HG02759 (cell line): ENCODE results near the gene BCL11B.
"Not testable (repeated sequence)": the region's sequence is repeated elsewhere in the genome, so short reads cannot be mapped to it uniquely, and the experiment has no call there.

ENCODE experiments used
- ATAC-seq: cut with Tn5 transposase; IDR thresholded peaks from one replicate; pipeline ENCODE4 v1.9.1; 2021; ENCODE audit warnings: mild to moderate bottlenecking, moderate library complexity; ENCODE audit not compliant: unreplicated experiment

The BCL11B gene

DNA sequence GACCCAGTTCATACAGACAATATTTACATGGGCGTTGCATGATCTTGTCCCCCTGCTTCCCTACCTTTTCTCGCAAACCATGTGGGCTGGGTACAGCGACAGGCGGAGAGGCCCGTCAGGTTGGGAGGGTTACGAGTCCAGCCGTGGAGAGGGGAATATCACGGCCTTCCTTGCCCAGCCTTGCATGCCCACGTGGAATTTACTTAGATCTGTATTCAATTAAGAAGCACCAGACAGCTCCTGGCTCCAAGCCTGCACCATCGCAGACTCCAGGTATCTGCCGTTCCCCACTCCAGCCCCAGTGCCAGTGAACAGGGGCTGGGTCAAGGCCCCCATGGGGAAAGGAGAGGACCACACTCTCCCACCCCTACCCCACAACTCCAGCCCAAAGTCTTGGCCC, 29.8 kb downstream of the BCL11B start:
- ATAC-seq = no peak

DNA sequence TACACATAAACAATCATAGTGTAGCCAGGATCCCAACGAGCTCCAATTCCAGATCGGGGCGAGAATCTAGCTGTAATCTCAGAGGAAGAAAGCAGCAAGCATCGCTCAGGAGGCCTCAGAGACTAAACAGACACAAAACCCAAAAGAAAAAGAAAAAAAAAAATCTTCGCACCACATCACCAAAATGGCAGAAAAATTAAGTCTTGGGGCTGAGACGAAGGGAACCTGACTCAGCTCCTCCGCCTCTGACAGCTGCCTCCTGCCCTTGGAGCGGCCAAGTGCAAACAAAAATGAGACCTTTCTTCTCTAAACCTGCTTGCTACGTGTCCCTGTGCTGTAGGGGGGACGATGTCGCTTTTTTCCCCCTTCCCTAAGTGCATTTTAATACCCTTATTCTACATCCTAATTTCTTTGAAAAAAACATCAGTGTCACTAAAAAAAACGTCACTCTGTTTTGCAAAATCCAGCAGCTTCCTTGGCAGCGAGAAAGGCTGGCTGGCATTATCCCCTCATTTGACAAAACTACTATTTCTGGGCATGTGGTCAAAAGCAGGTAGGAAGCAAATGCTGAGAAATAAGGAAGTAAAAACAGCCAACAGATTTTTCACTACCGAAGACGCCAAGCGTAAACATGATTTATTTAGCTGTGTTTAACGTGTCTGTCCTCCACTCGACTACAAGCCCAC, 30.5 kb downstream of the BCL11B start:
- no peak for ATAC-seq

DNA sequence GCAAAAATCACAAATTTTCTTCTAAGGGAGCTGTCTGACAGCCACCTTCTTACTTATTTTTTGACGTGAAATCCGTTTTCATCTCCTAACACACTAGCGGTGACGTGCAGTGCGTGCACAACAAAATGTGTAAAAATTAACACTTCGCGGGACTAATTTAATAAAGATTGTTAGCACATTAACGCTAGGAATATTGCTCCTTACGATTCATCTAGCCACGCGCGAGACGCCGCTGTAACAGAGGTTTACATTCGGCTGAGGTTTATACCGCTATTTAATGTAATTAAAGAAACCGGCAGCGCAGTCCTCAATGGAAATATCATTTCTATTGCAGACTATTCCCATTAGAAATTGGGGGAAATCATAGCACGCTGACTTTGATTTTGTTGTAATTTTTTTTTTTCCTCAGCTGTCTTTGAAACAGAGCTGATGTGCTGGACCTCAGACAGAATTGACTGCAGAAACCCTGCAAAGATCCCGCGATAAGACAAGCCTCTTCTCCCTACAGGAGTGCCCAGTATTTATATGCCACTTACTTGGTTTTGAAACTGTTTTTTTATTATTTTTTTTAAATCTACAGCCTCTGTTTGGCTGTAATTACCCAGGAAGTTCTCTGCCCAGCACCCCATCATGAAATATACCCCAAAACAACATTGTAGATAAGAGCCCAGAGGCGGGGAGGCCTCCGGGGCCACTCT, 31.2 kb downstream of the BCL11B start:
- no peak for ATAC-seq

DNA sequence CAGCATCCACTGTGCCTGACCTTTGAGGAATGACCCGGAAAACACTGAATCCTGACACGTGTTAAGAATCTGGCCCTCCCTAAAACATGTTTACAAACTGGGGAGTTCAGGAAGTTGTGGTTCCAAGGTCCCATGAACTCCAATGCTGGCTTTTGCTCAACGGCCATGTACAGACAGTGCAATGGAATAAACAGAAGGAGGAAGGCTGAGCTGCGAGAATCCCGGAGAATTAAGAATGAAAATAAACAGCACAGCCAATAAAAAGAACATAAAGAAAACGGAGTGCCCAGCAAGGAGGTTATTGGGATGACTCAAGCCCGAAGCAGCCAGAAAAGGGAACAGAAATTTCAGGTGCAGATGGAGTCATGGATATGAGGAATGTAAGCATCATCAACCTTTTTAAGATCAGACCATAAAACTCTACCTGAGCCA, 32.3 kb downstream of the BCL11B start:
- no peak for ATAC-seq

DNA sequence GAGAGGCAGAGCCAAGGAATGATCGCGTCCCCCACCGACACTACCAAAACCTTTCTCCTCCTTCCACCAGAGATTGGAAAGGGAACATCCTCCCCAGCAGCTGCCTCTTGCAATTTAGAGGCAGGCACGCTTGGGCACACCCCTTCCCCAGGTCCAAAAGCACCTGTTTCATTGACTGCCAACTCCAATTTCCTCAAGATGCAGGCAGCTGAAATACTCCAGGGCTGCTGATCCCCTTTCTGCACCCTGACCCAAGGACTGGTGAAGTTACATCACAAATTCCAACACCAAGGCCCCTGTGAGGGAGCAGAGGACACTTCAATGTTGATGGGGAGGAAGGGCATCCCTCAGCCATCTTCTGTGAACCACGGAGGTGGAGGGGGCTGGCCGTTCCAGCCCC, 33.8 kb downstream of the BCL11B start:
- no peak for ATAC-seq

DNA sequence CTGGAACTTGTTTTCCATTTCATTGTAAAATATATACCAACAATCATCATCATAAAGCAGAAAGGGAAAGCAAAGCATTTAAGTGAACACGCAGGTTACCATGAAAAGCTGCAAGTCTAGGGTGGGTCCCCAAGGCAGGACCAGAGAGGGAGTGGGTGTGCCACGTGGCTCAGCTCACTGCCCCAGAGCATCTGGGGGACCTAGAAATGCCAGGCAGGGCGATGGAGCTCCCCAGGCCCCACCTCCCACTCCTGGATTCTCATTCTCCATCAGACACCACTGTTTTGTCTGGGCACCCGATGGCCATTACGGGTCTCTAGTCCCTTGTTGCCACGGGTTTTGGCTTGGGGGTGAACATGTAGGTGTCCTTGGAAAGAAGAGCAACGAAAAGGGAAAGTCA, 34.7 kb downstream of the BCL11B start:
- no peak for ATAC-seq

DNA sequence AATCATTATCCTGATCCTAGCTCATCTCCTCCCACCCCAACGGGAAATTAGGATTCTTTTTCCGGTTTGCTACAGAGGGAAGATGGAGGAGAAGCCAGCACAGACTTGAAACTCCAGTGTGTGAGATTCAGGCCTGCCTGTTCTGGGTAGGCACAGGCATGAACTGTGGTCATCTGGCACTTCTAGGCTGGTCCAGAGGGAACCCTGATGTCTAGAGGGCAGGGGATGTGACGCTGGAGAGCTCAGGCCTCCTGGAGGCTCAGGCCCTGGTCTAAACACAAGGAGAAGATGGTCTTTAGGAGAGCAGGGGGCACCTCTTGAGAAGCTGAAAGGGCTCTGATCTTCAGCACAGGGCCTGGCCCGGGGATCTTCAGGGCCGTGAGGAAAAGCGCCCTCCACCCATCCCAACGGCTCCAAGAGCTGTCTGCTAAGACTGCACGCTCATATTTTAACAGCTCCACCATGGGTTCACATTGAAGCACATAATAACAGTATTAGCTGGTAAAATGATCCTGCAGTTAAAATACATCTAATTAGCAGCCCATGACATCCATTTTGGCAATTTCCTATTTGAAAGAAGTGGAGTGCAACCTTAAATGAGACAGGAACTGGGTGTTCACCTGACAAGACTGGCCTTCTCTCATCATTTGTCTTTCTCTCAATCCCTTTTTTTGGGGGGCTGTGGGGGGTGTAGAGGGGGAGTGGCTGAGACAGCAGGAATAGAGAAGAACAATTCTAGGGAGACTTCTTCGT, 35.4 kb downstream of the BCL11B start:
- no peak for ATAC-seq

DNA sequence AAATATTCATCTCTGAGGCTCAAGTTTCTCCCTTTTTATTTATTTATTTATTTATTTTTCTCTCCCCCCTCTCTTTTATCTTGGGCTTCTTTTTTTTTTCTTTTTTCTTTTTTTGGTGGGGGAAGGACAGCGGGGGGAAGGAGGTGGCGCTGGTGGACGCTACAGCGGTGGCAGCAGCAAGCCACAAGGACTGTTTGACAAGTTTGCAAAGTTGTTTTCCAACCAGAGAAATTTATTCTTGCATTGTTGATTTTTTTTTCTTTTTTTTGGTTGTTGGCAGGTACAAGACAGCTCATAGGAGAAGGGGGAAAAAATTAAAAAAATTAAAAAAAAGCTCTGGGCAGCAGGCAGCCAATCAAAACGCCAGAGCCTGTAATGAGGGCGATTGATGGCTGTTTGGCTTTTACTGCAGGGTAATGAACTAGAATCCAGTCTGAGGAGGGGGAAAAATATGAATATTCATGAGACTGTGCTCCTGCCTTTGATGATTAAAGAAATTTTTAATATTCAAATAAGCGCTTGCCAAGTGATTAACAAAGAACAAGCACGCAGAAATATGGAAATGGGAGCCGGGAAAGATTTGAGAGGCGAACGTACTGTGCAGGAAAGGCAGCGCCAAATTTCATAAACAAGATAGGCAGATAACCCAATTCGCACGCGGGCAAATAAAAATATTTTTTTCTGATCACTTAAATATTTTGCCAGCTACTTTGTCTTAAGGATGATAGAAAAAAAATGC, 36.2 kb downstream of the BCL11B start:
- no peak for ATAC-seq

DNA sequence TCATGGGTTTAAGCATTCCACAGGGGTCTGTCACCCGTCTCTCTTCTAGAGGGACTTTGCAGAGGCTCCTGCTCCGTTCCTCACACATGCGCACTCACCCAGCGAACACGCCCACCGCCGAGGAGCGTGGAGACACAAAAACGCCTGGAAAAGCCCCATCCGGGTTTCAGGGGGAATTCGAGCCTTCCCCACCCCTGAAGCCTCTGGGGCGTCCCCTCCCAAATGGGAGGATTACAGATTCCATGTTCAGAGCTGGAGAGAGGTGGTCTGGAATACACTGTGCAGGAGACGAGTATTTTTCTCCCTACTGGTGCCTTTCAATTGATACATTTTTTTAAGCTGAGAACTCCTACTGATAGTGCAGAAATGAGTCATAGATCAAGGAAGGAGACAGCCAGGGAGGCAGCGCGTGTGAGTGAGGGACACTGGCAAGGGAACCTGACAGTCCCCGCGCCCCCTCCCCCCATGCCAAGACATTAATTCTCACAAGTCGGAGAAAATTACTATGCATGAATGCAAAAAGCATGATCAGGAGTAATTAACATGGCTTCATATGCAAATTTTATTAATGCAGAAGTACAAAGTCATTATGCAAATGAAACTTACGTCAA, 36.9 kb downstream of the BCL11B start:
- no peak for ATAC-seq

DNA sequence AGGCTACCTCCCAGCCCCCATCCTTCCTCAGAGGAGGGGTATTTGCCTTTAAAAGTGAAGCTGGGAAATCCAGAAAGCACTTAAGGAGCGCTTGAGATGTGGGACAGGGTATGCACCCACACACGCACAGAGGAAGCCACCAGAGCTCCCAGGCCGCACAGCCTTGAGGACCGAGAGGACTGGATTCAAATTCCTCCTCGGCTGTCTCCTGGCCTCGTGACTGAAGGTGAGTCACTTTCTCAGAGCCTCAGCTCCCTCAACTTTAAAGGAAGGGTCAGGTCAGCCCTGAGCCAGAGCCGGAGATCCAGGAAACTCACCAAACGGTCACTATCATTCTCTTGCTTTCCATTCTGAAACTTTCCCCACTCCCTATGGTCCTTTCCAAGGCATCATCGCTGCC, 37.6 kb downstream of the BCL11B start:
- ATAC-seq = no peak

DNA sequence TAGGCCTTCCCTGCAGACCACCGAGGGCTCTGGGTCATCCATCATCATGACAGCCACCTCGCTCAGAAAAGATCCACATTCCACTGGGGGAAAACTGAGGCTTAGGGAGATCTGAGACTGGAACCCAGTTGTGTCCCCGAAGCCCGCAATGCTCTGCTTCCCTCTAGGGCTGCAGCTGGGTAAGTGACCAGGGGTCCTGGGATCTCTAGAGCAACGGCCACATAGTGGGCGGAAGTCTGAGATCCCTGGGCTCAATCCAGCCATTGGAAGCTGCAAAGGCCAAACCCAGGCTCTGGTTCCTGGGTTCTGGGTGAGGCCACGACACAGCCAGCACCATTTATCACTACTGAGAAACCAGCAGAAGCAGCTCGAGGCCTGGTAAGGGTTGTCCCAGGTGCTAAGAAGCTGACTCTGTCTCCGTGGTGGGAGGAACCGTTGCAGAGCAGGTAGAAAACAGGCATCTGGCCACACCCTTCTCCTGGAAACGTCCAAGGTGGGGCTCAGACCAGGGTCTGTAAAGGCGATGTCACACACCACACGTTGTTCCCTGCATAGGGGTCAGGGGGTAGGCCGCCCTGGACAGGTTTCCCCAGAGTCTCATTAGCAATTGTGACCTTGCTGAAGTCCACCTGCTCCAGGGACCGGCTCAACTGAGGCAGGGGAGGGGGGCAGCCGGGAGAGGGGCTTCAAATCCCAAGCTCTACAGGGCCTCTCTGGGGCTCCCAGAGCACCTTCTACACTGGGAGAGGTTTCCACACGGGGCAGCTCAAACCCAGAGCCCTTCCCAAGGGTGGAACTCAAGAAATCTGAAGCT, 38.6 kb downstream of the BCL11B start:
- no peak for ATAC-seq

DNA sequence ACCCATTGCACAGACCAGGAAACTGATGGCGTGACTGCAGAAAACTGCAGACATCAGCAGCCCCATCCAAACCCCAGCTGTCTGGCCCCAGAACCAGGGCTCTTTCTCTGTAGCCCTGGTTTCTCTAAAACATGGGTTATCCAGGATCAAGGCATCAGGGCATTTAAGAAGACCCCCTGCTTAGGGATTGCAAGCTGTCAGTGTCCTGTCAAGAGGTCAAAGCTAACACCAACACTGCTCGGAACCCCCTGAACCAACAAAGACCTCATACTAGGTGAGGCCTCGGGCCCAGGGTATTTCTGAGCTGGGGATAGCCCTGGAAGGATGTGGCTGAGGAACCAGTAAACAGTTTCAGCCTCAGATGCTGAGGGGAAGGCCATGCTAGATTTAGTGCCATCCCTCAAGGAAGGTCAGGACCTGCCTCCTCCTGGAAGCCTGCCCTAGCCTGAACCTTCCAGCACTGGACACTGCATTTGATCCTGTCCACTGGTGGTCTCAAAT, 39.2 kb downstream of the BCL11B start:
- no peak for ATAC-seq

DNA sequence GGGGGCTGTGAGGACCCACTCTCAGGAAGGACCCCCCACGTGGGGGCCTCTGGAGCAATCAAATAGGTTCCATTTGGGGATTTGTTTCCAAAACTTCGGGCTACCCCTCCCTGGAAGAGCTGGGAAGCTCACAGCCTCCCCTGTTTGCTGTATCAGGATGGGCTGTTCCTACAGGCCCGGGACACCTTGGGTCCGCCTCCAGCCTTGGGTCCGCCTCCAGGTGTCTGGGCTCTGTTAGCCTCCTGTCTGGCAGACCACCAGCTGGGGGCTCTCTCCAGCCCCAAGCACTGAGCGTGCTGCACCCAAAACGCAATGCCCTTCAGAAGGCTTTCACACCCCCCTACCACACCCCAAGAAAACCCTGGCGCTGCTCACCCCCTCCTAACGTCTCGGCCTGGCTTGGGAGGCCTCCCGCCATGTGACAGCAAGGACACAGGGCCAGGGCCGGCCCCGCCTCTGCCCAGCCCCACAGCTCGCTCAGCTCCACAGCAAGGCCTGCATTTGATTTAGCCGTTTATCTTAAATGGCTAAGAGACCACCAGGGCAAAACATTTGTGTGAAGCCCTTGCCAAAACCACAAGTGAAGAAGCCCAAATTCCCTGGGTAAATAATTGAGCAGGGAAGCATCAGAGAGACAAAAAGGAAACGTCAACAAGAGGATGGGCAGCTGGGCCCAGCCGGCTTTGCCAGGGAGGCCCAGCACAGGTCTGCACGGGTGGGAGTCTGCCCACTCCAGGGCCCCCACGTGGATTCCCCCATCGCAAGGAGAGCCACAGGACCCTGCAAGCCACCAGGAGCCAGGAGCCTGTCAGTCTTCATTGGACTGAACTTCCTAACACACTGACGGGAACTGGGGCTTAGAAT, 39.9 kb downstream of the BCL11B start:
- no peak for ATAC-seq

DNA sequence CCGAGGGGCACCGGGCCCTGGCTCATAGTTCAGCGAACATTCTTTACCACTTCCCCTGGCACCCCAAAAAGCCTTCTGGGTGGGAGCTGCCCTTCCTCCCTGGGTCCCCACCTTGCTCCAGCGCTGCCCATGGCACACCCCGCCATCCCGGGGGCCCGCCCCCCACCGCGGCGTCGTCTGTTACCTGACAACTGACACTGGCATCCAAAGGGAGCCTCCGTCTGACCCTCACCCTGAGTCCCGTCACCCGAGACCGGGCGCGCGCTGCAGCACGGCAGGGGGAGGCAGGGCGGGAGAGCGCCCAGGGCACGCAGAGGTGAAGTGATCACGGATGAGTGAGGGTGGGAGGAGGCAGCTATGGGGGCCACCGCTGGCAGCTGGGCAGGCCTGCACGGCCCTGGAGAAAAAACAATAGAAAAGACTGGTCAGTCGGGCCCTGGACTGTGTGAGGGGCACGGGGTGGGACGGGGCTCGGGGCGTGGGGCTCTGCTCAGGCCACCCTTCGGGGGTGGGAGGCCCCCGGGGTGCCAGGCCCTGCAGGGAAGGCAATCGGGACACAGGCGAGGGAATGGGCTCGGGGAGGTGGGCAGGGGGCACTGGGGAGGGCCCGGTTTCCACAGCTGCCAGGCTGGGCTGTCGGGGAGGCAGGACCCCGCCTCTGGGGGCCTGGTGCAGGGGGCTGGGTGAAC, 40.7 kb downstream of the BCL11B start:
- no peak for ATAC-seq

DNA sequence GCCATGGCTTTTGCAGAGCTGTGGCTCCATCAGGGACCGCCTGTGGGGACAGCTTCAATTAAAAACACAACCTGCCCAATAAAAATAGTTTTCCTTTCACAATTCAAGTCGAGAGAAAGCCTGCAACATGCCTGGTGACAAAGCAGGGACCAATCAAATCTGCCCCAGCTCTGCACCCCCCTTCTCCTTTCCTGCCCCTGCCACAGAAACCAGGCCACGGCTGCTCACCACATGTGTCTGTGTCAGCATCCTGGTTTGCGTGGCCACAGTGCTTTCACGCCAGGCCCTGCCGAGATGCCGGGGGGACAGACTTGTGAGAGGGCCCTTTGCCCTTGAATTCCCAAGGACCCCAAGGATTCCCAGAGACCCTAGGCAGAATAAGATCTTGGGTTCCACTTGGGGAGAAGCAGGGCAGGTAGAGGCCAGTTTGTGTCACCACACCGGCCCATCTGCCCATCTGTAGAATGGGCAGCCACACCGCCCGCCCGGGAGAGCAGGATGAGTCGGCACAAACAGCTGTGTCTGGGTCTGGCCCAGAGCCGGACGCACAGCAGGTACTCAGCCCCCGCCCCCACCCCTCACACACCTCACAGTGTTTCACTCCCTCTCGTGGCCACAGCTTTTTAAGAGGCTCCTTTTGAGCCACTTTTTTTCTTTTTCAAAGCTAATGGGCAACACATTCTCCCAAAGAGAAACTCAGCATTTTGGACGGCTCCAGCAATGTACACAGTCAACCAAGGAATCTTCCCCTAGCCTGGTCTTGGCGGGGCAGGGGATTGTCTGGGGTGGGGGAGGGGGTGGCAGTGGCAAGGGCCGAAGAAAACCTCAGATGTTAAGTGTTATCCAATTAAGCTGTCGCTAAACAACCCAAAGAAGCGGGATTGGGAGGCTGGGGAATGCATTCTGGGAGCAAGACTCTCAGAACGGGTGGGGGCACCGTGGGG, 41.5 kb downstream of the BCL11B start:
- ATAC-seq = no peak

DNA sequence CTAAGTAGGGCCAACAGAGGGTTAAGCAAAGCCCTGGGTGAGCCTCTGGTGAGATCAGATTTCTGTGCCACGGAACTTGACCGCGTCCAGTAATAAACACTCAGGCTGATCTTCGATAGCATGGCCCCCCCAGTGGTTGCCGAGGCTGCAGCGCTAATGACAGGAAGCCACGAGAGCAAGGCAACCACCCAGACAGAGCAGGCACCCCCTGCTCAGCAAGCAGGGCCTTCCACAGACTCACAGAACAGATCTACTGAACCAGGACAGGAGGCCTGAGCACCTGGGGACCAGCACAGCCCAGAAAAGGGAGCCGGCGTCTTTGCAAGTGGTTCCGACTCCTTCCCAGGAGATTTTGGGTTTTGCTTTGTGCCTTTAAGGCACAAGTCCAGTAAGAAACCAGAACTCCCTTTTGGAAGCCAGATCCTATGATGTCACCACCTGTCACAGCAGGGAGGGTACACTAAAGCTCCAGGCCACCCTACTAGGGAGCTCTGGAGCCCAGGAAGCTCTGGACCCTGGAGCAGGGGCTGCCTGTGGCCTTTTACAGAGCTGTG, 42.3 kb downstream of the BCL11B start:
- ATAC-seq = no peak

DNA sequence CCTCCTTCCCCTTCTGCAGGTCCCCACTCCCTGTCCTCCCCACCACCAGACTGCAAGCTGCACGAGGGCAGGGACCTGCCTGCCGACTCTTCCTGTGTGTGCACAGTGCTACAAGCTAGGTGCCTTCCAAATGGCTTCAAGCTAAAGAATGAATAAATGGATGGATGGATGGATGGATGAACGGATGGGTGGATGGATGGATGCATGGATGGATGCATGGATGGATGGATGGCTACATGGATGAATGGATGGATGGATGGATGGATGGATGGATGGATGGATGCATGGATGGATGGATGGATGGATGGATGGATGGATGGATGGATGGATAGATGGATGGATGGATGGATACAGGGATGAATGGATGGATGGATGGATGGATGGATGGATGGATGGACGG, 43.2 kb downstream of the BCL11B start:
- ATAC-seq = not testable (repeated sequence)
